GM23338 (cell line): ENCODE data around the gene MYRFL.

Source experiments
- CREB1 ChIP-seq: fragments of 250-450 bp; sonication (Bioruptor Pico); IDR thresholded peaks from 2 replicates; pipeline ENCODE4 v1.5.0; 2020; ENCODE audit warnings: low read depth, mild to moderate bottlenecking, moderate library complexity
- CTCF ChIP-seq, 2 experiments: fragments of 200-600 bp in 1 of 2; sonication (generic) in 1 of 2; conservative IDR thresholded peaks; 2 replicates each; pipeline versions ENCODE4 v1.5.1 to v1.6.1; 2016 to 2017; ENCODE audit warnings: antibody characterized with exemption in 2 of 2, low read depth in 2 of 2, mild to moderate bottlenecking in 2 of 2, moderate library complexity in 1 of 2
- ETS1 ChIP-seq: IDR thresholded peaks from 2 replicates; pipeline ENCODE4 v1.6.1; 2016; ENCODE audit warnings: antibody characterized with exemption
- EZH2 ChIP-seq: fragments of 200-600 bp; sonication (generic); IDR thresholded peaks from one replicate; pipeline ENCODE4 v1.8.0; 2017; ENCODE audit warnings: antibody characterized with exemption, mild to moderate bottlenecking, low read depth; ENCODE audit not compliant: unreplicated experiment
- EZH2phosphoT487 ChIP-seq: fragments of 200-600 bp; sonication (generic); IDR thresholded peaks from one replicate; pipeline ENCODE4 v1.8.1; 2018; ENCODE audit warnings: antibody characterized with exemption; ENCODE audit not compliant: unreplicated experiment
- JUNB ChIP-seq: IDR thresholded peaks from one replicate; pipeline ENCODE4 v1.6.1; 2016; ENCODE audit warnings: antibody characterized with exemption; ENCODE audit not compliant: unreplicated experiment
- POLR2AphosphoS5 ChIP-seq: IDR thresholded peaks from 2 replicates; pipeline ENCODE4 v1.6.1; 2016; ENCODE audit warnings: antibody characterized with exemption, low read depth
- REST ChIP-seq: IDR thresholded peaks from one replicate; pipeline ENCODE4 v1.6.1; 2018; ENCODE audit warnings: antibody characterized with exemption; ENCODE audit not compliant: unreplicated experiment
- STAT1 ChIP-seq: IDR thresholded peaks from one replicate; pipeline ENCODE4 v1.6.1; 2016; ENCODE audit warnings: antibody characterized with exemption; ENCODE audit not compliant: unreplicated experiment
- ZNF114 ChIP-seq: fragments of 250-450 bp; sonication (Bioruptor Pico); IDR thresholded peaks from 2 replicates; pipeline ENCODE4 v1.5.0; 2020; ENCODE audit warnings: mild to moderate bottlenecking, moderate library complexity
- ZNF331 ChIP-seq: fragments of 250-450 bp; sonication (Bioruptor Pico); IDR thresholded peaks from 2 replicates; pipeline ENCODE4 v1.5.0; 2020; ENCODE audit warnings: low read depth, mild to moderate bottlenecking, moderate library complexity
- ZNF462 ChIP-seq: fragments of 250-450 bp; sonication (Bioruptor Pico); IDR thresholded peaks from 2 replicates; pipeline ENCODE4 v1.5.0; 2020; ENCODE audit warnings: mild to moderate bottlenecking, moderate library complexity

- TF ChIP-seq EZH2 (no peak), CTCF (conservative IDR thresholded peaks at IDR 0.05; ENCODE audit: low read depth in 2 of 2) (no peak), POLR2AphosphoS5 (no peak), REST (no peak), EZH2phosphoT487 (no peak), CREB1 (CRISPR knock-in tag) (no peak), ZNF462 (CRISPR knock-in tag) (no peak), ZNF331 (CRISPR knock-in tag) (no peak), ZNF114 (CRISPR knock-in tag) (no peak), JUNB (no peak), STAT1 (no peak), ETS1 (no peak)
Observed at GRCh38 chr12:69906411-69907216, 81.6 kb downstream of the MYRFL start.
